Measurements from ENCODE around the gene TRIM32. TPM values are rescaled to one million over a fixed set of nuclear protein-coding genes. Genes with fewer than 3 reads are reported as not detected.

The TRIM32 gene
- total RNA-seq, 4 donors from 2014 or later, result 4.1 to 40.2 (median 12.7) TPM

- no peak for DNase-seq
- Histone ChIP-seq H3K27me3 (no peaks in the 10 kb centered on the region), H3K27ac (no peak overlapping the region), H3K4me3 (no peak overlapping the region), H3K36me3 (no peaks in the 10 kb centered on the region), H3K9me3 (no peaks in the 10 kb centered on the region), H3K4me1 (peaks cover 0 to 9% (median 4%) of the 10 kb centered on the region in 4 donors)
- 76 to 90% methylated on average over 5 to 8 of the region's 8 CpGs for WGBS, 2 donors (ENCODE audit: low coverage in 1 of 2)
- intact Hi-C loops (cut with DNase I; ENCODE audit: low total_unique reads) (no loop called here), in situ Hi-C loops (cut with MboI; ENCODE audit: low pct_ligation_motif_present in 1 of 4, low pct_unique_long_range_greater_than_20kb in 1 of 4, low sequenced_read_pairs in 3 of 4) (no loop called here)
- TF ChIP-seq CTCF (IDR thresholded peaks at IDR 0.05), result no peak
- TF ChIP-seq POLR2AphosphoS5 (IDR thresholded peaks at IDR 0.05), result no peak
- TF ChIP-seq EP300 (IDR thresholded peaks at IDR 0.05; ENCODE audit: low read depth), result no peak
- TF ChIP-seq POLR2A (IDR thresholded peaks at IDR 0.05), result no peak
Measured at GRCh38 chr9:116706310-116707290, 19.5 kb downstream of the TRIM32 start.

GRCh38 chr9:116712781-116713180 is 25.7 kb downstream of the TRIM32 start:
- no peak for DNase-seq
- in situ Hi-C loops (cut with MboI; ENCODE audit: low pct_ligation_motif_present in 1 of 4, low pct_unique_long_range_greater_than_20kb in 1 of 4, low sequenced_read_pairs in 3 of 4), result no loop called here
- Histone ChIP-seq H3K27me3 (no peaks in the 10 kb centered on the region), H3K9me3 (no peaks in the 10 kb centered on the region), H3K36me3 (no peaks in the 10 kb centered on the region), H3K4me3 (no peak overlapping the region), H3K27ac (no peak overlapping the region), H3K4me1 (no peaks in the 10 kb centered on the region)
- intact Hi-C loops (cut with DNase I; ENCODE audit: low total_unique reads), result no loop called here
- TF ChIP-seq CTCF (IDR thresholded peaks at IDR 0.05), result no peak
- no peak for TF ChIP-seq EP300 (IDR thresholded peaks at IDR 0.05; ENCODE audit: low read depth)
- no peak for TF ChIP-seq POLR2AphosphoS5 (IDR thresholded peaks at IDR 0.05)
- no peak for TF ChIP-seq POLR2A (IDR thresholded peaks at IDR 0.05)
- WGBS, 2 donors (ENCODE audit: low coverage in 1 of 2), result 73 to 76% methylated on average over 3 of the region's 3 CpGs

- Histone ChIP-seq H3K9me3 (no peaks in the 10 kb centered on the region), H3K4me3 (no peak overlapping the region), H3K36me3 (no peaks in the 10 kb centered on the region), H3K27ac (no peak overlapping the region), H3K4me1 (no peaks in the 10 kb centered on the region), H3K27me3 (no peaks in the 10 kb centered on the region)
- no peak for DNase-seq
- intact Hi-C loops (cut with DNase I; ENCODE audit: low total_unique reads), result no loop called here
- in situ Hi-C loops (cut with MboI; ENCODE audit: low pct_ligation_motif_present in 1 of 4, low pct_unique_long_range_greater_than_20kb in 1 of 4, low sequenced_read_pairs in 3 of 4), result no loop called here
- TF ChIP-seq EP300 (IDR thresholded peaks at IDR 0.05; ENCODE audit: low read depth), result no peak
- no peak for TF ChIP-seq POLR2AphosphoS5 (IDR thresholded peaks at IDR 0.05)
- no peak for TF ChIP-seq POLR2A (IDR thresholded peaks at IDR 0.05)
- whole genome bisulfite sequencing, 2 donors (ENCODE audit: low coverage in 1 of 2), result 84 to 93% methylated on average over 2 to 4 of the region's 4 CpGs
Measured at GRCh38 chr9:116713271-116713670, 26.2 kb downstream of the TRIM32 start.

- intact Hi-C loops (cut with DNase I; ENCODE audit: low total_unique reads) (no loop called here), in situ Hi-C loops (cut with MboI; ENCODE audit: low pct_ligation_motif_present in 1 of 4, low pct_unique_long_range_greater_than_20kb in 1 of 4, low sequenced_read_pairs in 3 of 4) (no loop called here)
- DNase-seq, result no peak
- Histone ChIP-seq H3K9me3 (no peaks in the 10 kb centered on the region), H3K27me3 (no peaks in the 10 kb centered on the region), H3K27ac (no peak overlapping the region), H3K36me3 (no peaks in the 10 kb centered on the region), H3K4me1 (no peaks in the 10 kb centered on the region), H3K4me3 (no peak overlapping the region)
- 89 to 90% methylated on average over 1 of the region's 1 CpG for WGBS, 2 donors (ENCODE audit: low coverage in 1 of 2)
- no peak for TF ChIP-seq POLR2AphosphoS5 (IDR thresholded peaks at IDR 0.05)
Measured at GRCh38 chr9:116715751-116716150, 28.6 kb downstream of the TRIM32 start.

GRCh38 chr9:116716438-116716837 is 29.3 kb downstream of the TRIM32 start:
- H3K4me3 ChIP-seq, result no peak overlapping the region
- no peaks in the 10 kb centered on the region for H3K9me3 ChIP-seq
- DNase-seq, result no peak
- intact Hi-C loops (cut with DNase I; ENCODE audit: low total_unique reads) (no loop called here), in situ Hi-C loops (cut with MboI; ENCODE audit: low pct_ligation_motif_present in 1 of 4, low pct_unique_long_range_greater_than_20kb in 1 of 4, low sequenced_read_pairs in 3 of 4) (no loop called here)
- H3K27ac ChIP-seq, result no peak overlapping the region
- no peaks in the 10 kb centered on the region for H3K27me3 ChIP-seq
- TF ChIP-seq POLR2A (IDR thresholded peaks at IDR 0.05) (no peak), EP300 (IDR thresholded peaks at IDR 0.05; ENCODE audit: low read depth) (no peak), POLR2AphosphoS5 (IDR thresholded peaks at IDR 0.05) (no peak), CTCF (IDR thresholded peaks at IDR 0.05) (no peak)
- no peaks in the 10 kb centered on the region for H3K4me1 ChIP-seq
- no peaks in the 10 kb centered on the region for H3K36me3 ChIP-seq

Data from transverse colon (tissue), 4 donors.